Nephron progenitor cell (in vitro differentiated cells): ENCODE data around the gene RASA2.
"Not testable (repeated sequence)": the region's sequence is repeated elsewhere in the genome, so short reads cannot be mapped to it uniquely, and the experiment has no call there.

ENCODE experiments used
- DNase-seq: peaks from one replicate; pipeline ENCODE4 v3.0.0; 2021
- H3K27ac Mint-ChIP-seq: 2 replicates; pipeline ENCODE4 v1.8.0; 2021; ENCODE audit warnings: mild to moderate bottlenecking, moderate library complexity, mixed read lengths
- H3K27me3 Mint-ChIP-seq: 2 replicates; pipeline ENCODE4 v1.8.0; 2021; ENCODE audit warnings: mild to moderate bottlenecking, low read depth, mixed read lengths; ENCODE audit not compliant: poor library complexity
- H3K36me3 Mint-ChIP-seq: 2 replicates; pipeline ENCODE4 v1.8.0; 2021; ENCODE audit warnings: low read depth, mixed read lengths
- H3K4me1 Mint-ChIP-seq: 2 replicates; pipeline ENCODE4 v1.8.0; 2021; ENCODE audit warnings: mixed read lengths
- H3K4me3 Mint-ChIP-seq: 2 replicates; pipeline ENCODE4 v1.8.0; 2021; ENCODE audit warnings: mild to moderate bottlenecking, moderate library complexity, mixed read lengths
- H3K9me3 Mint-ChIP-seq: 2 replicates; pipeline ENCODE4 v1.8.0; 2021; ENCODE audit warnings: mild to moderate bottlenecking, moderate library complexity, mixed read lengths
- CTCF ChIP-seq: fragments of 200-600 bp; sonication (generic); IDR thresholded peaks from 2 replicates; pipeline ENCODE4 v1.5.0; 2021; ENCODE audit warnings: antibody characterized with exemption

RASA2 gene

DNA sequence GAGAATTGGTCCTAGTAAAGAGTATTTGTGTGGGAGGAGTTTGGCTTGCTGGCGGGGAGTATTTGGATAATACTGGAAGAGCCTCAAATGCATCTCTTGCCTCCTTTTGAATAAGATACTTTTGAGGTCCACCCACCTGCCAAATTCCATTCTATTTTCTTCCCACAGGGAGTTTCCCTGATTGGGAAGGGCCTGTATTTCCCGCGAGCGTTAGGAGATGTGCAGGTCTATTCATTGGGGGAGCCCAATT lies 406 bp upstream of the RASA2 start:
- DNase-seq = no peak
- no peak overlapping the region for H3K27ac Mint-ChIP-seq
- H3K9me3 Mint-ChIP-seq = no peaks in the 10 kb centered on the region

DNA sequence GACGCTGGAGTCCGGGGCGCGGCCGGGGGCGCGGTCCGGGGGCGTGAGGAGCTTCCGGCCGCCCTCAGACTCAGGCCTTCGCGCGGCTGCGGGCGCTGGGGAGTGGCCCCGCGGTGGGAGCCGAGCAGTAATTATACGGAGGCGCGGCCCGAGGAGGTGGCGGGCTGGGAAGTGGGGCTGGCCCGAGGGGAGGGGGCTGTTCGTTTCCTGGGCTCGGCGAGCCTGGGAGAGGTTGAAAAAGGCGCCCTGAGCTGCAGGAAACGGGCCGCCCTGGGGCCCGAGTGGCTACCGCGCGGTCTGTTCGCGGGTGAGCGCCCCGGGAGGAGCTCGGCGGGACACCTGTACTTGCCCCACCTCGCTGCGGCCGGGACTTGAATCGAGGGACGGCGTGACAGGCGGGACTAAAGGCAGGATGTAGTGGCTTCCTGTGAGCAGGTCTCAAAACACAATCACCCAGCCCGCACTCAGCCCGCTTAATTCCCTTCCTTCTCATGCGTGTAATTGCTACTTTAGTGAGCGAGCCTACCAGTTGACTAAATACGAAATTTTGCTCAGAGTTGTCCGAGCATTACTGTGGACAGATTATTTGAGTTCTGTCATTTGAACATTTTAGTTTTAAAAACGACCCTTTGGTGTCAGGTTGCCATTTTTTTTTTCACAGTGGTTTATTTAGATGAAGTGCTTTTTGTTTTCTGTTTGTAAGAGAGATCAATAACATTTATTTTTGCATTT lies 860 bp downstream of the RASA2 start:
- no peaks in the 10 kb centered on the region for H3K36me3 Mint-ChIP-seq
- peaks cover 31% of the 10 kb centered on the region for H3K4me1 Mint-ChIP-seq
- peak overlapping the region; percentile 92 for H3K4me3 Mint-ChIP-seq
- peak; percentile 75 for DNase-seq
- peak overlapping the region; percentile 43 for H3K27ac Mint-ChIP-seq
- no peak for TF ChIP-seq CTCF
- H3K27me3 Mint-ChIP-seq = peaks cover 11% of the 10 kb centered on the region
- H3K9me3 Mint-ChIP-seq = no peaks in the 10 kb centered on the region

More for the DNA sequence above, 406 bp upstream of the RASA2 start:
- H3K4me3 Mint-ChIP-seq = peak overlapping the region; percentile 83
- H3K4me1 Mint-ChIP-seq = peaks cover 31% of the 10 kb centered on the region
- no peaks in the 10 kb centered on the region for H3K36me3 Mint-ChIP-seq
- TF ChIP-seq CTCF = no peak
- H3K27me3 Mint-ChIP-seq = peaks cover 11% of the 10 kb centered on the region

GRCh38 chr3:141489203-141489602 lies 2.4 kb downstream of the RASA2 start:
- peaks cover 31% of the 10 kb centered on the region for H3K4me1 Mint-ChIP-seq
- DNase-seq = no peak
- H3K36me3 Mint-ChIP-seq = no peaks in the 10 kb centered on the region
- TF ChIP-seq CTCF = no peak
- peak overlapping the region; percentile 92 for H3K4me3 Mint-ChIP-seq
- H3K27ac Mint-ChIP-seq = no peak overlapping the region
- H3K9me3 Mint-ChIP-seq = no peaks in the 10 kb centered on the region
- peaks cover 10% of the 10 kb centered on the region for H3K27me3 Mint-ChIP-seq

- no peak overlapping the region for H3K4me3 Mint-ChIP-seq
- no peak overlapping the region for H3K27ac Mint-ChIP-seq
- no peak for DNase-seq
- TF ChIP-seq CTCF = no peak
- H3K9me3 Mint-ChIP-seq = peaks cover 8% of the 10 kb centered on the region
- peaks cover 27% of the 10 kb centered on the region for H3K4me1 Mint-ChIP-seq
- peaks cover 2% of the 10 kb centered on the region for H3K27me3 Mint-ChIP-seq
- H3K36me3 Mint-ChIP-seq = peaks cover 16% of the 10 kb centered on the region
Measured at GRCh38 chr3:141491081-141491480, 4.3 kb downstream of the RASA2 start.

DNA sequence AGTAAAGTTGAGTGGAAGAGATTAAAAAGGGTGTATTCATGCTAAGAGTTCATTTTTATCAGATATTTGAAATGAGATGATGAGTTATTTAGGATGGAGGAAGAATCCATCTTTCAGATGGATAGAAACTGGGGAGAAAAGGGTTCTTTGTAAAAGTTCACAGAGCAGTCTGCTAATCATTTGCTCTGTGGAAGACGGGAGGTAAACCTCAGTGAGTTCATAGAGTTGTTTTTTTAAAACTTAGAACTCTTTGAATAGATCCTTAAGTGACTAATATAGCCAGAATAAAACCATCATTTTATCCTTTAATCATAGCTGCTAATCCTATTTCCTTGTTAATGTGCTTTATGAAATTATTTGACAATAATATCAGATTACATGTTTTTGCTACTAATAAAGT lies 5.1 kb downstream of the RASA2 start:
- Mint-ChIP-seq H3K9me3 (peaks cover 8% of the 10 kb centered on the region), H3K27ac (no peak overlapping the region), H3K4me1 (peaks cover 22% of the 10 kb centered on the region), H3K27me3 (no peaks in the 10 kb centered on the region), H3K4me3 (no peak overlapping the region), H3K36me3 (peaks cover 21% of the 10 kb centered on the region)
- DNase-seq = no peak
- no peak for TF ChIP-seq CTCF

GRCh38 chr3:141493184-141493583 lies 6.4 kb downstream of the RASA2 start:
- Mint-ChIP-seq H3K4me3 (no peak overlapping the region), H3K36me3 (peaks cover 25% of the 10 kb centered on the region), H3K27me3 (no peaks in the 10 kb centered on the region), H3K27ac (no peak overlapping the region), H3K9me3 (peaks cover 8% of the 10 kb centered on the region), H3K4me1 (peaks cover 17% of the 10 kb centered on the region)
- TF ChIP-seq CTCF = no peak
- no peak for DNase-seq

DNA sequence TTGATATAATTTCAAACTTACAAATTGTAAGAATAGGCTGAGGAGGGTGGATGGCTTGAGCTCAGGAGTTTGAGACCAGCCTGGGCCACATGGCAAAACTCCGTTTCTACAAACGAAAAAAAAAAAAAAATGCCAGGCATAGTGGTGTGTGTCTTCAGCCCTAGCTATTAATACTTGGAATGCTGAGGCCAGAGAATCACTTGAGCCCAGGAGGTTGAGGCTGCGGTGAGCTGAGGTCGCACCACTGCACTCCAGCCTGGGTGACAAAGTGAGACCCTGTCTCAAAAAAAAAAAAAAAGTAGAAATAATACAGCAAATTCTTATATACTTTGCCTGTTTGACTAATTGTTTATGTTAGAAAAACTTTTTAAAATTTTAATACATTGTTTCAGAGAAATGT lies 10.8 kb downstream of the RASA2 start:
- H3K4me3 Mint-ChIP-seq, H3K9me3 Mint-ChIP-seq, H3K4me1 Mint-ChIP-seq, H3K27ac Mint-ChIP-seq, H3K27me3 Mint-ChIP-seq, DNase-seq: not testable (repeated sequence)
- peaks cover 42% of the 10 kb centered on the region for H3K36me3 Mint-ChIP-seq
